ENCODE measurements around the gene HSD11B2.

Gene HSD11B2

GRCh38 chr16:67486805-67487204, 55.9 kb downstream of the HSD11B2 start:
- Mint-ChIP-seq H3K27me3 (no peaks in the 10 kb centered on the region), H3K4me1 (peaks cover 61 to 84% of the 10 kb centered on the region in 2 donors), H3K4me3 (no peak overlapping the region), H3K27ac (peak overlapping the region; percentile 42), H3K36me3 (peaks cover 15 to 19% of the 10 kb centered on the region in 2 donors), H3K9me3 (peaks cover 0 to 2% of the 10 kb centered on the region in 2 donors)
- ATAC-seq (replicated peaks): no peak
- DNase-seq: no peak
